Smooth muscle cell (in vitro differentiated cells): Measurements from ENCODE around the gene ZNF423. TPM values are rescaled to one million over a fixed set of nuclear protein-coding genes. Genes with fewer than 3 reads are reported as not detected.

ENCODE experiments used
- DNase-seq: peaks from one replicate; lab custom pipeline; 2025; ENCODE audit not compliant: unreplicated experiment; lab: John Stamatoyannopoulos, UW
- H2AFZ ChIP-seq: fragments of 200-600 bp; sonication (generic); 2 replicates; pipeline ENCODE4 v1.6.0; 2016; ENCODE audit warnings: antibody characterized with exemption, low read depth, mild to moderate bottlenecking
- H3F3A ChIP-seq: fragments of 200-600 bp; sonication (generic); 2 replicates; pipeline ENCODE4 v1.6.0; 2017; ENCODE audit warnings: antibody characterized with exemption, low read depth
- H3K27ac ChIP-seq: fragments of 200-600 bp; sonication (generic); 2 replicates; pipeline ENCODE4 v1.5.1; 2016; ENCODE audit warnings: low read depth, mild to moderate bottlenecking
- H3K27me3 ChIP-seq: fragments of 200-600 bp; sonication (generic); 2 replicates; pipeline ENCODE4 v1.6.1; 2016; ENCODE audit warnings: low read depth, mild to moderate bottlenecking
- H3K36me3 ChIP-seq: fragments of 200-600 bp; sonication (generic); 2 replicates; pipeline ENCODE4 v1.5.1; 2016; ENCODE audit warnings: low read depth
- H3K4me1 ChIP-seq: fragments of 200-600 bp; sonication (generic); 2 replicates; pipeline ENCODE4 v1.5.1; 2016; ENCODE audit warnings: low read depth
- H3K4me2 ChIP-seq: fragments of 200-600 bp; sonication (generic); 2 replicates; pipeline ENCODE4 v1.6.0; 2016; ENCODE audit warnings: mild to moderate bottlenecking
- H3K4me3 ChIP-seq: fragments of 200-600 bp; sonication (generic); 2 replicates; pipeline ENCODE4 v1.5.1; 2016; ENCODE audit warnings: mild to moderate bottlenecking
- H3K79me2 ChIP-seq: fragments of 200-600 bp; sonication (generic); 2 replicates; pipeline ENCODE4 v1.6.0; 2016; ENCODE audit warnings: low read depth, mild to moderate bottlenecking
- H3K9ac ChIP-seq: fragments of 200-600 bp; sonication (generic); 2 replicates; pipeline ENCODE4 v1.6.0; 2016; ENCODE audit warnings: low read depth
- H3K9me3 ChIP-seq: fragments of 200-600 bp; sonication (generic); replicated peaks from 2 replicates; pipeline ENCODE4 v1.5.1; 2016; ENCODE audit warnings: low read depth
- H4K20me1 ChIP-seq: fragments of 200-600 bp; sonication (generic); 2 replicates; pipeline ENCODE4 v1.6.0; 2016; ENCODE audit warnings: low read depth
- CTCF ChIP-seq: fragments of 200-600 bp; sonication (generic); IDR thresholded peaks from 2 replicates; pipeline ENCODE4 v1.5.1; 2017; ENCODE audit warnings: borderline replicate concordance, mild to moderate bottlenecking, antibody characterized with exemption; ENCODE audit not compliant: insufficient read depth, poor library complexity, severe bottlenecking
- WGBS: methylation state at CpG from one replicate; pipeline ENCODE4 v1.1.7; 2016; ENCODE audit warnings: low lambda C conversion rate; 5-methylcytosine and 5-hydroxymethylcytosine counted together
- polyA plus RNA-seq: library from polyadenylated mRNA; unstranded; fragments of >200 nt; fragmentation: Nextera tagmentation; extraction: Ambion mirVana; gene quantifications from 2 replicates; pipeline ENCODE4 v1.2.1, GENCODE V29; 2016
- total RNA-seq: library from RNA; depleted of rRNA; stranded (reverse); fragments of >200 nt; gene quantifications from 2 replicates; pipeline ENCODE4 v1.2.3, GENCODE V29; 2014

Gene ZNF423
- total and polyA plus RNA-seq, 2 experiments from 2014 or later = 6.9 to 7.0 TPM

GRCh38 chr16:49446805-49447204, 409.1 kb downstream of the ZNF423 start:
- Histone ChIP-seq H3K9me3 (no peaks in the 10 kb centered on the region), H3K4me3 (no peak overlapping the region), H3K4me1 (peaks cover 3% of the 10 kb centered on the region), H3K4me2 (no peak overlapping the region), H4K20me1 (no peaks in the 10 kb centered on the region), H3K27me3 (peaks cover 9% of the 10 kb centered on the region), H3F3A (no peaks in the 10 kb centered on the region), H3K36me3 (no peaks in the 10 kb centered on the region), H2AFZ (no peak overlapping the region), H3K79me2 (no peaks in the 10 kb centered on the region), H3K27ac (no peak overlapping the region), H3K9ac (no peak overlapping the region)
- WGBS = 93% methylated on average over 2 of the region's 2 CpGs
- no peak for TF ChIP-seq CTCF
- DNase-seq = no peak

GRCh38 chr16:49443576-49443975, 412.3 kb downstream of the ZNF423 start:
- no peak overlapping the region for H3K27ac ChIP-seq
- no peak overlapping the region for H3K4me3 ChIP-seq
- no peaks in the 10 kb centered on the region for H3K79me2 ChIP-seq
- H3K9ac ChIP-seq = no peak overlapping the region
- H3K27me3 ChIP-seq = peaks cover 9% of the 10 kb centered on the region
- WGBS = 88% methylated on average over 9 of the region's 9 CpGs
- no peaks in the 10 kb centered on the region for H4K20me1 ChIP-seq
- TF ChIP-seq CTCF = no peak
- peaks cover 10% of the 10 kb centered on the region for H3K4me1 ChIP-seq
- H3K9me3 ChIP-seq = no peaks in the 10 kb centered on the region
- no peak overlapping the region for H3K4me2 ChIP-seq
- H3F3A ChIP-seq = no peaks in the 10 kb centered on the region
- no peaks in the 10 kb centered on the region for H3K36me3 ChIP-seq
- DNase-seq = no peak
- no peak overlapping the region for H2AFZ ChIP-seq

GRCh38 chr16:49442805-49443204, 413.1 kb downstream of the ZNF423 start:
- WGBS = 60% methylated on average over 5 of the region's 5 CpGs

More at GRCh38 chr16:49442805-49443204, 413.1 kb downstream of the ZNF423 start:
- Histone ChIP-seq H3K4me3 (no peak overlapping the region), H3K79me2 (no peaks in the 10 kb centered on the region), H3K4me1 (peaks cover 10% of the 10 kb centered on the region), H3K36me3 (no peaks in the 10 kb centered on the region), H3K27ac (no peak overlapping the region), H3F3A (no peaks in the 10 kb centered on the region), H2AFZ (no peak overlapping the region), H3K9me3 (no peaks in the 10 kb centered on the region), H3K27me3 (peaks cover 4% of the 10 kb centered on the region), H4K20me1 (no peaks in the 10 kb centered on the region), H3K9ac (no peak overlapping the region), H3K4me2 (no peak overlapping the region)
- no peak for TF ChIP-seq CTCF
- DNase-seq = no peak
